GM21529 (cell line): Measurements from ENCODE around the gene TIMM13.
"Not testable (repeated sequence)": the region's sequence is repeated elsewhere in the genome, so short reads cannot be mapped to it uniquely, and the experiment has no call there.

Source experiments
- ATAC-seq: cut with Tn5 transposase; IDR thresholded peaks from one replicate; pipeline ENCODE4 v1.9.1; 2021; ENCODE audit not compliant: unreplicated experiment

TIMM13 gene

GRCh38 chr19:2416321-2417097 is 10.9 kb downstream of the TIMM13 start:
- no peak for ATAC-seq

GRCh38 chr19:2415973-2416319 is 11.4 kb downstream of the TIMM13 start:
- ATAC-seq: no peak

- no peak for ATAC-seq
Observed at GRCh38 chr19:2415281-2415972, 12.0 kb downstream of the TIMM13 start.

GRCh38 chr19:2413629-2414028 is 13.8 kb downstream of the TIMM13 start:
- no peak for ATAC-seq

- ATAC-seq: no peak
Observed at GRCh38 chr19:2413159-2413558, 14.2 kb downstream of the TIMM13 start.

GRCh38 chr19:2412449-2412848 is 14.9 kb downstream of the TIMM13 start:
- no peak for ATAC-seq

- ATAC-seq: no peak
Observed at GRCh38 chr19:2411709-2412108, 15.7 kb downstream of the TIMM13 start.

GRCh38 chr19:2410023-2410422 is 17.4 kb downstream of the TIMM13 start:
- no peak for ATAC-seq

GRCh38 chr19:2409352-2409912 is 18.0 kb downstream of the TIMM13 start:
- ATAC-seq: no peak

- ATAC-seq: no peak
Observed at GRCh38 chr19:2408247-2408646, 19.1 kb downstream of the TIMM13 start.

- no peak for ATAC-seq
Observed at GRCh38 chr19:2399582-2399981, 27.8 kb downstream of the TIMM13 start.

- no peak for ATAC-seq
Observed at GRCh38 chr19:2398735-2399305, 28.6 kb downstream of the TIMM13 start.

- not testable (repeated sequence) for ATAC-seq
Observed at GRCh38 chr19:2397173-2397572, 30.2 kb downstream of the TIMM13 start.

GRCh38 chr19:2395293-2395829 is 32.0 kb downstream of the TIMM13 start:
- ATAC-seq: not testable (repeated sequence)

- no peak for ATAC-seq
Observed at GRCh38 chr19:2394442-2395292, 32.7 kb downstream of the TIMM13 start.

- ATAC-seq: no peak
Observed at GRCh38 chr19:2394054-2394441, 33.3 kb downstream of the TIMM13 start.

GRCh38 chr19:2392899-2393298 is 34.5 kb downstream of the TIMM13 start:
- not testable (repeated sequence) for ATAC-seq

GRCh38 chr19:2392366-2392765 is 35.0 kb downstream of the TIMM13 start:
- no peak for ATAC-seq

- no peak for ATAC-seq
Observed at GRCh38 chr19:2391118-2391725, 36.2 kb downstream of the TIMM13 start.

- ATAC-seq: no peak
Observed at GRCh38 chr19:2389594-2389993, 37.8 kb downstream of the TIMM13 start.
